HG03066 (cell line): ENCODE results near the gene MICAL3.

Source experiments
- ATAC-seq: cut with Tn5 transposase; IDR thresholded peaks from one replicate; pipeline ENCODE4 v1.9.1; 2021; ENCODE audit warnings: low read depth; ENCODE audit not compliant: unreplicated experiment

The MICAL3 gene

DNA sequence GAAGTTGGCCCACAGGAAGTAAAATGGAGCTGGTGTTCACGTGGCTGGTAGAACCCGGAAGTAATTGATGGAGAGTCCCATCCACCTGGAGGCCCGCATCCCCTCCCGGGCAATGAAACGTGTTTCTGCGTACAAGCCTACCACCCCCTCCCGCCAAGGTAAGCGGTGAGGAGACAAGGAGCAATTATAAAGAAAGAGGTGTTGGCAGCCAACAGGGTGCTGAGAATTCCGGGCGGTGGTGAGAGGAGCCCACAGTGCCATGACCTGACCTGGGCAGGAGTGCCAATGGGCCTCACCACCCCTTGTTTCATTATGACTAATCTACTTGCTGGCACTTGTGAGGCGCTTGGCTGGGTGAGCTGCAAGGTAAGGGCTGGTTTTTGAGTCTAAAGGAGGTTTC, 166.3 kb downstream of the MICAL3 start:
- no peak for ATAC-seq

- ATAC-seq: no peak
Measured at GRCh38 chr22:17855572-17856290, 168.6 kb downstream of the MICAL3 start.

DNA sequence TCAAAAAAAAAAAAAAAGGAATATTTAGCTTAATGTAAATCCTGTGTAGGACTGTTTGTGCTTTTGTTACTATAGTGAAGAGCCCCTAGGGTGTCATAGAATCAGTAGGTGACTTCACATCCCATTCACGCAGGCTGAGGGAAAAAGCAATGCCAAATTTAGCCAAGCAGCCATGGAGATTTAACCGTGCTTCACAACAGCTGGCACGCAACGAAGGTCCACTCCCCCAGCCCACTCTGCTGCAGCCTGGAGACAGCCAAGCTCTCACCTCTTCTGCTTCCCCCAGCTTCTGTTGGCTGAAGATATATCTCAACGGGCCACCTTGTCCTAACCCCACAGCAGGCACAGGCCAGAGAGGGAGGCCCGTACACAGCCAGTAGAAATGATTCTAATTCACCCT, 171.3 kb downstream of the MICAL3 start:
- ATAC-seq: no peak

DNA sequence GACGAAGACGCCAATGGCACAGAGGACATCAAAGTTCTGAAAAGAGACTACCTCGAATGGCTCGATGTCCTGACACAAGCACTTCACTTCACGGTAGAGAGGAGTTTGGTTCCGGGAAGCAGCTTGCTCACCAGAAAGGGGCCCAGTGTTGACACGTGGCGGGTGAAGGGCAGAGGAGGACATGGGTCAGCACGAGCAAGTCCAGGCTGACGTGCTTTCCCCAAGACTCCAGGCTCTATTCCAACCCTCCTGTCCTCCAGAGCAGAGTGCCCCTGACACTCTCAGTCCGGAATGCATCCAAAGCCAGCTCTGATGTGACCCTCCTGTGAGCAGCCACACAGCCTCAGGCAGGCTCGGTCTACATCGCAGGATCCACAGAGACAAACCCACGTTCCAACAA, 172.6 kb downstream of the MICAL3 start:
- no peak for ATAC-seq

DNA sequence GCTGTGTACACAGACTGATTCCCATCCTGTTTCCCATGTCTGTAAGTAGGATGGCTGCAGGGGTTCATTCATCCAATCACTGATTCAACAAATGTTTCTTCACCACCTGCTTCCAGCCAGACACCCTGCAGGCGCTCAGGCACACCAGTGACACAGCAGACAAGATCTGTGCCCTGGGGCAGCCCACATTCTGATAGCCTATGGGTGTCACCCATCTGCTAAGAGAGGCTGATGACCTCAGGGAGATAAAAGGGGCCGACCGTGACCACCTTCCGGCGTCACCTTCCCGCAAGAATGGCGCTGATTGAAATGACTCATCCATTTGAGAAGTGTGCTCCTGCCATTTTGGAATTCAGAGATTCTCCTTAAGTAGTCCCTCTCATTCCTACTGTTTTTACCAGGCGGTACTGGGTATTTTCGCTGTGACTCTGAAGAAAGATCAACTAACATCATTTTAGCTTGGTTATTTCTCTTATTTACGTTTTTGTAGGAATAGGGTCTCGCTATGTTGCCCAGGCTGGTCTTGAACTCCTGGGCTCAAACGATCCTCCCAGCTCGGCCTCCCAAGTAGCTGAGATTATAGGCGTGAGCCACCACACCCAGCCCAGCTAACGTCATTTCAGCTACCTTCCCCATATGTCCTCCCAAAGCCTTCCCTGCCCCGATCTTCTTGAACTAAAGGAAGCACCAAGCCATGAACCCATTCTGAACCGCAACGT, 176.8 kb downstream of the MICAL3 start:
- no peak for ATAC-seq

DNA sequence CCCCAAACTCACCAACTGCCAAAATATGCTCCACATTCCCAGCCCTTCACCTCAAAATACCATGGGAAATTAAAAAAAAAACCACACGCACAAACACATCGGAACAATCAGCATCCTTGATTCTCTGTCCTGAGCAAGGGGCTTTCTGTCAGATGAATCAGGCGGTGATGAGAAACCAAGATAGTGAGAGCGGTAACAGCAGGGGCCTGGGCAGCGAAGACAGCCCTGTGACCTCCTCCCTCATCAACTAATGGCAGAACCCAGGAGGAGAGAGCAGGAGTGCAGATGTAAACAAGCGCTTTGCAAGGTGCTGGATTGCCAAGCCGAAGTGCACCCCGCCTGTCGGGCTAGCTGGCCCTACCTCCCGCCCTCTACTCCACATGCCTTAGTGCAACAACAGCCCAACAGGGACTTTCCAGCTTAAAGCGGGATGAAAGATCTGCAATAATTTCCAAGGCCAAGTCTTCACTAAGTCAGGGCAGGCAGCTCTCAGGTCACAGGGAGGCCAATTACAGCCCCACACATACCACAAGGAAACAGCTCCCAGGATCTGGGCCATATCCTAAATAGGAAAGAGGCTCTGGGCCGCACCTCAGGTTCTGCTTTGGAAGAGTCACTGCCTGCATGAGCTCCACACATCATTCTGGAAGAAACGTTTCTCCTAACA, 177.9 kb downstream of the MICAL3 start:
- ATAC-seq: no peak

- ATAC-seq: no peak
Measured at GRCh38 chr22:17845790-17846189, 178.6 kb downstream of the MICAL3 start.

GRCh38 chr22:17845327-17845726, 179.0 kb downstream of the MICAL3 start:
- no peak for ATAC-seq

- ATAC-seq: no peak
Measured at GRCh38 chr22:17844150-17844549, 180.2 kb downstream of the MICAL3 start.

- ATAC-seq: no peak
Measured at GRCh38 chr22:17842386-17842785, 182.0 kb downstream of the MICAL3 start.

GRCh38 chr22:17841836-17842235, 182.5 kb downstream of the MICAL3 start:
- ATAC-seq: no peak

- no peak for ATAC-seq
Measured at GRCh38 chr22:17838180-17838865, 186.0 kb downstream of the MICAL3 start.

DNA sequence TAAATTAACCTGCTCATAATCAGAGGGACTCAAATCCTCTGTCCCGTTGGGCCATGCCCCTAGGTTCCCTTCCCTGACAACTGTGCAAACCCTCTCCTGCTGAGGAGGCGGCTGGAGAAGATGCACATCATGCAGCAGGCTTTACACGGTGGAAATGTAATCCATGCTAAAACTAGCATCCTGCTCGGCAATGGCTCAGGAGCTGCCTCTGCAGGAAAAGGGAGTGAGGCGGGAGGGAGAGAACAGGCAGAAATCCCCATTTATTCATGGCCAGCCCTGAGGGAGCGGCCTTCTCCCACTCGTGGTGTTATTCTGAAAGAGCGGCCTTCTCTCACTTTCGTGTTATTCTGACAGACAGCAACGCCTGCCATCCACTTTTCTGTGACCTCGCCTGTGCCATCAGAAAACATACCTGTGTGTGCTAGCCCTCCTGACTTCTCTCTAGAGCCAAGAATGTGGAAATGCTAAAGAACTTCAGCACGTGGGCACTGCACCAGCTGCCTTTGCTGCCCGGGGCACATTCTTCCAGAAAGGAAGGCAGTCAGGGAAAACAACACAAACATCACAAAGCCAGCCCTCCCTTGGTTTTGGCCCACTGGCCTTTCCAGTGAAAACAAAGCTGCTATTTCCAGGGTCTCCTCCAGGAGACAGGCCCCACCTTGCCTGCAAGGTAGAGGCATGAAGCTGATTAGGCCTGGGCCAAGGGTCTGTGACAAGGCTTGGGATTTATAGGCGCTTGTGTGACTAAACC, 187.2 kb downstream of the MICAL3 start:
- ATAC-seq: no peak

DNA sequence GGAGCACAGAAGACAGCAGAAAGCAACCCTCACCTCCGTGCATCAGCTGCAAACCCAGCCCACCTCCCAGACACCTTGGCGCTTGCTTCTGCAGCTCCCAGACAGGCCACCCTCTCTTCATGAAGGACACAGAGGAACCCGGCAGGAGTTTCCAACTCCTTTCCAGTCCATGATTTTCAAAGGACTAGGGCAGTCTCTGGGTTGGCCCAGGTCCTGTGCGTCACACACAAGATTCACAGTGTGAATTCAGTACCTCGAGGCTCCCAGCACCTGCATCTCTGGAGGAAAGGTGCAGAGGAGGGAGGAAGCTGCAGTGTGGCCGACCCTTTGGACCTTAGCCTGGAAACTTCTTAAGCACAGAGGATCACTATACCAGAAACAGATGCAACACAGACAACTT, 189.1 kb downstream of the MICAL3 start:
- no peak for ATAC-seq

DNA sequence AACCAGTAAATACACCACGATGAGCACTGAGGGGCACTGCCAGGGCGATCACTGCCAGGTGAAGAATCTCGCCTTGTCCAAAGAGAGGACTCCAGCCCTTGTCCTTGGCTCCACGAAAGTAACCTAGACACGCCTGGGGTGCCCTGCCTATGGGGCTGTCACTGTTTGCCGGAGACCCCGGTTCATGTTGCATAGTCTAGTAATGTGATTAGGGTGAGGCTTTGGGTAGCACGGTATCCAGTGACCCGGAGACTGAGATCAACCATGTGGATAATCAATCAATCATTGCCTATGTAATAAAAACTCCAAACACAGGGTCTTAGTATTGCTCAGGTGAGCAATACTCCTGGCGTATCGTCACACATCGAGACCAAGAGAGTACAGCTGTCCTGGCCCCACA, 190.9 kb downstream of the MICAL3 start:
- ATAC-seq: no peak

DNA sequence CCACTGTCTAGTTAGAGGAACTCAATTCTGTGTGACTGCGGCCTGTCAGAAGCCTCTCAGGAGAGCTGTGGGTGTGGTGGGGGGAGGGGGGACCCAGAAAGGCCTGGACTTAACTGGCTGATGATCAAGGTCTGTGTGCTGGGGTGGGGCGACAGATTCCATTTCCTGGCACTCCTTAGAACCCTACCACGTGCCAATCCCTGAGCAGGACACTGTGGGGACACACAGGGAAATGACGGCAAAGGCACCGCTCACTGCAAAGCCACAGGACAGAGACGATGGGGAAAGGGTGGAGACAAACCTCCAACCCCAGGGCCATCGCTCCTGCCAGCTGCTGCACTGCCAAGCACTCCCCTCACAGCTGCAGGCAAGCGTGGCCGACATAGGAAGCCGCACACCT, 191.7 kb downstream of the MICAL3 start:
- ATAC-seq: no peak

DNA sequence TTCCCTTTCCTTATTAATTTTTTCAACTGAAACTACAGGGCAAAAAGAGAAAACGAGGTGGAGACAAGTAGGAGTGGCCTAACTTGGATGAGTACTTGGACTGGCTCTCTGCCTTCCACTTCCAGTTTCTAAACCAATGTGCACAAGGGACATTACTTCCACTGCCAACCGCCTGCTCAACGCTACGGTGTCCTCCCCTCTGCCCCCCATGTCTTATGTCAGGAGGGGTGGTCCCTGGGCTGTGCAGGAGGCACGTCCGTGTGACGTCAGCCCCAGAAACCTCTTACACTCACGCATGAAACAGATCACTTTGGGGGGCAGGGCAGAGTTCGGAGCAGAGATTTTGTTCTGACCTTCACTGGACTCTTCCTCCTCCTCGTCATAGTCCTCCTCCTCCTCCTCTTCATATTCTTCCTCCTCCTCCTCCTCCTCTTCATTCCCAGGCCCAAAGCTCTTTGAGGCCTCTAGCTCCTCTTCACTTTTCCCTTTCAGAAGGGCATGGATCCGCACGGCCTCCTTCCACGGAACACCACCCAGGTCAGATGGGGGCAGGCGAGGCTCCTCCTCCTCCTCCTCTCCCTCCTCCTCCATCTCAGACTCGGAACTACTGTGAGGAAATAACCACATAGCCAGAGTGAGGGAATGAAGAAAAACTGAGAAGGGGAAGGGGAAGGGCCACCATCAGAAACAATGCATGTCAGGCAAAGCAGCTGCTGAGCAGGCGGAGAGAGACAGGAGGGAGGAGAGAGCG, 192.7 kb downstream of the MICAL3 start:
- ATAC-seq: no peak

- no peak for ATAC-seq
Measured at GRCh38 chr22:17830043-17830961, 194.1 kb downstream of the MICAL3 start.

GRCh38 chr22:17829695-17830042, 194.7 kb downstream of the MICAL3 start:
- ATAC-seq: no peak
